HG02870 (cell line): Measurements from ENCODE around the gene FNBP1.

Experiments
- ATAC-seq: cut with Tn5 transposase; IDR thresholded peaks from one replicate; pipeline ENCODE4 v1.9.1; 2021; ENCODE audit warnings: mild to moderate bottlenecking, moderate library complexity; ENCODE audit not compliant: unreplicated experiment

The FNBP1 gene

GRCh38 chr9:129929496-129930125 is 113.4 kb downstream of the FNBP1 start:
- no peak for ATAC-seq

DNA sequence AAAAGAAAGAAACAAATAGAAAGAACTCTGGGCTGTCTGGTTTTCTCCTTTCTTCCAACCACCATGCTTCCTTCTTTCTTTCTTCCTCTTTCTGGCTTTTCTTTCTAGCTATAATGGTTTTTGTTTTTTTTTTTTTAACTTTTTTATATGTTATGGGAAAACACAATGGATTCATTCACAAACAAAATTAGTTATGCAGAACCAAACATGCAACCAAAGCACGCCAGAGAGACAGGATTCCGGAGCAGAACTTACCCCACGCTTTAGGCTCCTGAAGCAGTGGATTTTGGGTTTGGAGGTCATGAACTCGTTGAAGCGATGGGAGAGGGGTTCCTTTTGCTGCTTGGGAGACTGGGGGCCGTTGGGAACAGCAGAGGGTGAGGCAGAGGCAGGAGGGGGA is 119.4 kb downstream of the FNBP1 start:
- ATAC-seq: no peak

DNA sequence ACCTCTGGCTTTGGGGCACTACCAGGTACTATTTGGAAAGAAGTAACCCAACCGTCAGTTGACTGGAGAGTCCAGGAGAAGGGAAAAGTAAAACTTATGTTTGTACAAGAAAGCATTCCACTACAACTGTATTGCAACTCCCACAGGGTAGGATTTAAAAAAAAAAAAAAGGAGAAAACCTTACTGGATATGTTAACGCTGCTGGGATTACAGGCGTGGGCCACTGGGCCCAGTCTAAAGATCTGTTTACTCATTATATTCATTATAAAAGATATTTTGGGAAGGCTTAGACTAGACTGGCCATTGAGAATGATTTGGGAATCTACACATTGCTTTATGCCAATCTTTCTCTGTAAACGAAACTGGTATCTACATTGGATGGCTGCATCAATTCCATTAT is 121.1 kb downstream of the FNBP1 start:
- ATAC-seq: no peak

DNA sequence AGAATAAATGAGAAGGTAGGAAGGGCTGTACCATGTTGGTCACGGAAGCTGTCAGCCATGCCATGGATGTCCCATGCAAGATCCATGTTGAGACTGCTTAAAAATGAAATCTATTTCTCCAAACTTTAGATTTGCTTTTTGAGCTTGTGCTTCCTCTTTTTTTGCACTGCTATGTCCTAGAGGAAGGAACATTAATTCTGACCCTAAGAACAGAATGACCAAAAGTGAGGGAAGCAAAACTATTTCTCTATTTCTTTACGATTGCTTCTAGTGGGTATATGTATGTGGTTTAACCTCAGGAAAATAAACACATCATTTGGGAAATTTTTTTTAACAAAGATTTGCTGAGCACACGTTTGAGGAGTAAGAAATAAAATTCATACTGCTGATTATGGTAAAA is 123.1 kb downstream of the FNBP1 start:
- no peak for ATAC-seq

DNA sequence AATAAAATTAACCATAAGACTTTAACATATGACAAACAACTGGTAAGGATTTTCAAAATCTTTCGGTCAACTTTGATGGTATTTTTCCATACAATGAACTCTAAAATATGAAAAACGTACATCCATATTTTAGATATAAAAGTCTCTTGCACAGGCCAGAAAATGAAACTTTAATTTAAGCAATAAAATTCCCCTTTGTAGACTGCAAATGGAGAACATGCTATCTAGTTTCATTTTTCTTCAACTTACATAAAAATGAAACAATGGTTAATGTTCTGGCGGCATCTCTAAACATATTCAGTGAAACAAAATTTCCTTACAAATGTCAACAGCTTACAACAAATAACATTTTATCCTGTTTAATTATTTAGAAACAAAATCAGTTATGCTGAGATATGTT is 123.7 kb downstream of the FNBP1 start:
- ATAC-seq: no peak

DNA sequence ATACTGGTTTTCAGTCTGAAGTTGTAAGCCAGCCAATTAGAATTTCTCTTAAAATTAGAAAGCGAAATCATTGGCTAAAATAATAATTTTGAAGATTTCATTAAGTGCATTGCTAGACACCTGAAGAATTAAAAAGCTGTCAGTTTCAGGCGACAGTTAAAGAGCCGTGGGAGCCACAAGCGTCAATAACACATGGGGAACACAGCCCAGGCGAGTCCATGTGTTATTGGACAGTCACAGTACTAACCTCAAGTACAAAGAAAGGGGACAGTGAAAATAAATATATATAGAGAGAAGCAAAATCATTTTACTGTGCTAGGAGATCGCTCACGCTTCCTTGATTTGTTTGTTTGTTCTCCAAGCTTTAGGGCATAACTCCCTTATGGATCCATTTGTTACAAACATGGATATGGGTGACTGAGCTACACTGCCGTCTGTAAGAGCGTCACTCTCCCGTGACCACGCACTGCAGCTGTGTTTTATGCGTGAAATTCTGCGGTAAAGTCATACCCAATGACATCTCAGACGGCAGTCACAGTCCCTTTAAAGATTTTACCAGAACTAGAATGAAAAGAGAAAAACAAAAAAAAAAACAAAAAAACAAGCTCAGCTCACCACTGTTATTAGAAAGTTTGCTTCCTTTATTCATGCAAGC is 124.6 kb downstream of the FNBP1 start:
- ATAC-seq: no peak

- ATAC-seq: no peak
These were observed 126.3 kb downstream of the FNBP1 start for GRCh38 chr9:129916707-129917106.

DNA sequence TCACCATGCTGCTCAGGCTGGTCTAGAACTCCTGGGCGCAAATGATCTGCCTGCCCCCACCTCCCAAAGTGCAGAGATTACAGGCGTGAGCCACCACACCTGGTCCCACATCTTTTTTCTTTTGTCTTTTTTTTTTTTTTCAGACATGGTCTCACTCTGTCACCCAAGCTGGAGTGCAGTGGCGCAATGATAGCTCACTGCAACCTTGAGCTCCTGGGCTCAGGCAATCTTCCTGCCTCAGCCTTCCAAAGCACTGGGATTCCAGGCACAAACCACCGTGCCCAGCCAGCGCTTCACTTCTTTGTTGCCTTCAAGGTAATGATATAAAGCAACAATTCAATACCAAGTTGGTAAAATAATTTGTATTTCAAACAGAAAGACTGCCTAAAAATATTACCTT is 128.9 kb downstream of the FNBP1 start:
- no peak for ATAC-seq

DNA sequence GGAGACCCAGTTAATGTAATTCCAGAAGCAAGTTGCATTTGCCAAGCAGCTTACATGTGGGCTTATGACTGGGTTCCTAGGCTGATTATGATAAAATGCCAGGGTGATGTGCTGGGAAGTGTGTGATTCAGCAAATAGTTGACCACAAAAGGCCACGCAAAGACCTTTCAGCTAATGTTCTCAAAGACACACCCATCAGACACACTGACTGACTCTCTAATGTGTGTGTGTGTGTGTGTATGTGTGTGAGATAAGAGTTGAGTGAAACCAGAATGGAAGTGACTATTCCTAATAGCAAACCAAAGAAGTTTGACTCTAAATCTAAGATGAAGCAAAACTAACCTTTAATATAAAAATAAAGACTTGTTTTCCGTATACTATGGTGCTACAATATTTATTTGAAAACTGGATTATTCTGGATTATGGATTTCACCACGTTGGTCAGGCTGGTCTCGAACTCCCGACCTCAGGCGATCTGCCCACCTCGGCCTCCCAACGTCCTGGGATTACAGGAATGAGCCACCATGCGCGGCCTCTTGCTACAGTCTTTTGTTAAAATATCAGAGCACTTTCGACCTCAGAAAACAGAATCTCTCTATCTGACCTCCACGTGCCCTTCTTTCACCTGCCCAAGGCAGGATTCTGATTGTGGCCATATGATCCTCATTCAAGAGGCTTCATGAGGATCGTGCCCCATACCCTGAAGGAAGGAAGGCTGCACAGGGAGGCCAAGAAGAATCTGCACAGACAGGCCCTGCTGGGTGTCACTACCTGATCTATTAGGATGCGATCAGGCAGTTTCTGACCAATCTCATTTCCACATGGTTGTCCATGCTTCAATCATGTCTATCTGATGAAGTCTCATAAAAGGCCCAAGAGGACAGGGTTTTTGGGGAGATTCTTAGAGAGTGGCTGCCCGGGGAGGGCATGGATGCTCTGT is 132.1 kb downstream of the FNBP1 start:
- no peak for ATAC-seq

- no peak for ATAC-seq
These were observed 133.1 kb downstream of the FNBP1 start for GRCh38 chr9:129909851-129910250.

GRCh38 chr9:129908906-129909305 is 134.1 kb downstream of the FNBP1 start:
- no peak for ATAC-seq

DNA sequence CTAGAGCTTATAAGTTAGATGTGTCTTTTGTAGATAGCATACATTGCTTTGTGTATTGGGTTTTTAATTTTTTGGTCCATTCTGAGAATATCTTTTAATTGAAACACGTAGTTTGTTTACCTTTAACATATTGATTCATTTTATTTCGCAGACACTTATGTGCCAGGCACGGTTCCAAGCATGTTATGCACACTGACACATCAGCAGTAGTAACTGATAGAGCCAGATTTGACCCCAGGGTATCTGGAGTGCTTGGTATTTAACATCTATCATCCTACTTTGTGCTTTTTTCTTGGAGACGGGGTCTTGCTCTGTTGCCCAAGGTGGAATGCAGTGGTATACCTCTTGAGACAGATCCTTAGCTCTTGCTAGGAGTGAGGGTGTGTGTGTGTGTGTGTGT is 135.8 kb downstream of the FNBP1 start:
- no peak for ATAC-seq

- no peak for ATAC-seq
These were observed 136.7 kb downstream of the FNBP1 start for GRCh38 chr9:129906298-129906697.

DNA sequence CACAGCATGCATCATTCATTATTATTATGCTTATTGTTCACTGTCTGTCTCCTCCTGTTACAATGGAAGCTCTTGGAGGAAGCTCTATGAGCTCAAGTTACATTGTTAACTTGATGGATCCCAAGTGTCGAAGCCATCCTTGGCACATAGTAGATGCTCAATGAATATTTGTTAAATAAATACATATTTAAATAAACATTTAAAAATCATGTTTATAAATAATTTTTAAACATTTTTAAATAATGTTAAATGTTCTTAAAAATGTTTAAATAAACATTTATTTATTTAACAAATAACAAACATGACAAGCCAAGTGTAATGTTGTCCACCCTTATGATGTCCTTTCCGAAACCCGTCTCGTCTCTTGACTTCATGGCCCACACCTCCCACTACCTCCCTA is 138.3 kb downstream of the FNBP1 start:
- ATAC-seq: no peak

DNA sequence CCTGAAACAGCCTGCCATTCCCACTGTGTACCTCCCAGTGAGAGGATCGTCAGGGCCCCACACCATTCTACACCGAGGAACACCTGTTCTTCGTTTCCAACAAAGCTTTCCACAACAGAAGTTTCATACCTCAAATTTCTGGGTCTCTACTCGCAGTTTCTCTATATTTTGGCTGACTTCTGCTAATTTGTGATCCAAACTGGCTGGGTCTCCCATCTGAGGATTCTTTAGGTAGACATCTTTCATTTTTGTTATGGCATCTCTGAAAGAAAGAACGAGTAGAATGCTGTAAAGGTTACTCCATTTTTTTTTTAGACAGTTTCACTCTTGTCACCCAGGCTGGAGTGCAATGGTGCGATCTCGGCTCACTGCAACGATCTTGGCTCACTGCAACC is 140.3 kb downstream of the FNBP1 start:
- no peak for ATAC-seq

- no peak for ATAC-seq
These were observed 140.8 kb downstream of the FNBP1 start for GRCh38 chr9:129901993-129902739.

DNA sequence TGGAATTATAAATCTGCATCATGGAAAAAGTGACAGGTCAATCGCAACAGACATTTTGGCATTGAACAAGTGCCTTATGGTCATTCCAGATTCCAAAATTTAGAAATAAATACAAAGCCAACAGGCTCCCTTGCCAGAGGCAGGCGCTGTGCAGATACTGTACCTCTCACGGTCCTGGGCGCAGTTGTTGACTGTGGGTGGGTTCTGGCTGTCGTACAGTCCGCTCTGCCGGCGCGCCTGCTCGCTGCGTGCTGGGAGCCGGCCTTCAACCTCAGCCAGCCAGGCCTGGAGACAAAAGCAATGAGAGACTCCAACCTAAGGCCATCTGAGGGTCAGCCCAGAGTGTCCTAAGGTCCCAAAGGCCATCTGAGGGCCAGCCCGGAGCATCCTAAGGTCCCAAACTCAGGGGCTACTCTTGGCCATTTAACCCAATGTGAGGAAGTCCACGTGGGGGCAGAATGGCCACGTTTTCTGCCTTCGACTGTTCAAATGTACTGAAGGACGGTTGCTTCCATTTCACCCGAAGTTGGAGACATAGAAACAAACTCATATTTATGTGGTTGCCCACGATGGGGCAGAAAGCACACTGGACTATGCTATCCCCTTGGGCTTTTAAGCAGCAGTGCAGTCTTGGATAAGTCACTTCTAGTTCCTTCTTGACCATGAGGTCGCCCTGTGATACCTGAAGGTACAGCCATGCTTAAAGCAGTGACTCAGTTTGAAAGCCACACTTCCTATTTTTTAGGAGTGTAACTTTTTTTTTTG is 142.5 kb downstream of the FNBP1 start:
- peak; percentile 75 for ATAC-seq

DNA sequence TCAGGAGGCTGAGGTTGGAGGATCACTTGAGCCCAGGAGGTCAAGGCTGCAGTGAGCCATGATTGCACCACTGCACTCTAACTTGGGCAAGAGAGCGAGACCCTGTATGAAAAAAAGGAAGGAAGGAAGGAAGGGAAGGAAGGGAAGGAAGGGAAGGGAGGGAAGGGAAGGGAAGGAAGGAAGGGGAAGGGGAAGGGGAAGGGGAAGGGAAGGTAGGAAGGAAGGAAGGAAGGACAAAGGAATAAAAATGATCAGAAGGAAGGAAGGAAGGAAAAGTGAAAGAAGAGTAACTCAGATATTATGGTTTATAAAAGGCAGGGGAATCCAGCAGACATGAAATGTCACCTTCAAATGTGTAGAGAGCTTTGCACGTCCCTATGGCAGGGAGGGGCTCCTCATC is 143.4 kb downstream of the FNBP1 start:
- ATAC-seq: no peak

GRCh38 chr9:129898185-129898584 is 144.8 kb downstream of the FNBP1 start:
- no peak for ATAC-seq

DNA sequence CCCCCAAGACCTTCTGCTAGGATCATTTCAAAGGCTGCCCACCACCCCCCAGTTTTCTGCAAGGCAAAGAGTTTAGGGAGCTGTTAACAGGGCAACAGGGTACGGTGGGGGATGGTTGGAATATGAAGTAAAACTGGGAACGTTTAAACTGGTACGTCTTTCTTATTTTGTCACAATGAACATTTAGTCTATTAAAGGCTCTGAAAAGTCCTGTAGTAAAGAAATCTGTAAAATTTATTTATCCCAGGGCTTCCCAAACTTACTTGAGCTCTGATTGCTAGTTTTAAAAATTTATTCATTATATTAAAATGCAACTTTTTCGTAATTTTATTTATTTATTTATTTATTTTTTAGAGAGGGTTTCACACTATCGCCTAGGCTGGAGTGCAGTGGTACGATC is 145.7 kb downstream of the FNBP1 start:
- no peak for ATAC-seq
